Neural progenitor cell (in vitro differentiated cells): ENCODE results near the gene RNF181.

ENCODE experiments used
- CTCF ChIP-seq: fragments of 200-600 bp; sonication (generic); IDR thresholded peaks from 2 replicates; pipeline ENCODE4 v1.5.1; 2017; ENCODE audit warnings: antibody characterized with exemption, mild to moderate bottlenecking
- EZH2phosphoT487 ChIP-seq: fragments of 200-600 bp; sonication (generic); IDR thresholded peaks from 2 replicates; pipeline ENCODE4 v1.6.1; 2017; ENCODE audit warnings: antibody characterized with exemption

DNA sequence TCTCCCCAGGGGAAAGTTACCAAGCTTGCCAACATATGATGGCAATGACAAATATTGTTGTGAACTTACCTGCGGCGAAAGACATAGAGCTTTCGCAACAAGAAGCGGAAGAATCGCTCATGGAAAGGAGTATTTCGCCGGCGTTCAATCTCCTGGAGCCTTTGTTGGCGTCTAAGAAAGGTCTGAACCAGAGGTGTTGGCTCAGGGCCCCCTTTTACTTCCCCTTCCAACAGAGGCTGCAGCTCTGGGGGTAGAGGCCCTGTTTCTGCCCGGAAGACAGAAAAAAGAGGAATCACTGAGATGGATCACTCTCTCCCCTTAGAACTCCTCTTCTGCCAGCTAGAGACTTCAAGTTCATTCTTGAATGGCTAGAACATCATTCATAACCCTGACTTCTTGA is 45.1 kb upstream of the RNF181 start:
- TF ChIP-seq CTCF (no peak), EZH2phosphoT487 (no peak)
